Measurements from ENCODE around the gene RPN2. TPM values are rescaled to one million over a fixed set of nuclear protein-coding genes. Genes with fewer than 3 reads are reported as not detected.

The RPN2 gene
- total and polyA plus RNA-seq, 7 experiments from 2014 or later, result 88.7 to 281 (median 113) TPM

DNA sequence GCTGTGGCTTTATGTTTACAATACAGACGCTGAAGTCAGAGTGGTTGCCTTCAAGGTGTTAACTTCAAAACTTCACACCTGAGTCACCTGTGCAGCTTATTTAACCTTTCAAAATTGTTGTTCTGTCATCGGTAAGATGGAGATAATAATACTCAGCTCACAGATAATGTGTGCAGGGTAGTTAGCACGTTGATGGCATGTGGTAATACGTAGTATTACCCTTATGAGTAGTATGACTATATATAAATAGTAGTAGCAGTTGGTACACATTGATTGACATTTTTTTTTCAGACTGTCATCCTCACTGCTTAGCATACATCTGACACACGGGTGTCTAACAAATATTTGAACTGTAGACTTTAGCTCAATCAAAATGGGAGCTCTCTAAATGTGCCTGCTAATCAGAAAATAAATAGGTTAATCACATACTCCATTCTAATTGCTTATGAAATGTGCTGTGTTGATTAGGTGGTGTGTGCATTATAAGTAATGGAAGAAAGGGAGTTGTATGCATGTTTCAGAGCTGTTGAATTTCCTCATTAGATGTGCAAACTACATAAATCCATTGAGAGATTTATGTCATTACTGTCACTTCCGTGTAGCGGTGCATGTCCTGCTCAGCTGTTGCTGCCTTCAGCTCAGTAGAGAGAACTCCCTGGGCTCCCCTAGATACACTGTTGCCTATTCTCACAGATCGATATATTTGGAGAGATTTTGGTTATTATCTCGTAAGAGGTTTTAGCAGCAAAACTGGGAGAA is 11.4 kb downstream of the RPN2 start:
- H3K27ac Mint-ChIP-seq, result peak overlapping the region in 8 of 9 donors; percentile 7 to 87 (median 78)
- no peak overlapping the region for H3K4me3 ChIP-seq (ENCODE audit: low read length)
- peaks cover 5 to 36% (median 5%) of the 10 kb centered on the region in 3 experiments for H3K36me3 ChIP-seq (ENCODE audit: control insufficient read depth in 2 of 3, insufficient read depth in 3 of 3, low read length in 3 of 3)
- H3K9me3 Mint-ChIP-seq, result peaks cover 0 to 2% (median 0%) of the 10 kb centered on the region in 11 donors
- ChIA-PET POLR2A (interaction anchor here (0.6 to 4.9 kb wide), 5 partner anchors 9 to 473 kb away, joined by 3 to 46 read pairs (median 3); partner anchors contain the start of genes MROH8 and RPN2), CTCF (interaction anchor here (0.7 to 9.3 kb wide), 7 partner anchors 10 to 445 kb away, joined by 3 to 53 read pairs (median 5); partner anchors contain the start of genes BLCAP, MROH8 and RPN2)
- intact Hi-C loops (cut with micrococcal nuclease), result no loop called here
- H3K4me1 Mint-ChIP-seq, result peaks cover 54 to 83% (median 79%) of the 10 kb centered on the region in 7 donors
- H3K27me3 ChIP-seq (ENCODE audit: control insufficient read depth in 2 of 2, insufficient read depth in 2 of 2, low read length in 2 of 2), result no peaks in the 10 kb centered on the region
- H3K27me3 Mint-ChIP-seq, result no peaks in the 10 kb centered on the region
- ATAC-seq (no peak), DNase-seq (no peak)
- no peak overlapping the region for H3K27ac ChIP-seq (ENCODE audit: low read depth, low read length)
- H3K4me1 ChIP-seq (ENCODE audit: control insufficient read depth in 2 of 2, insufficient read depth in 2 of 2, low read length in 2 of 2), result peaks cover 36 to 45% of the 10 kb centered on the region in 2 donors
- peaks cover 0 to 23% (median 19%) of the 10 kb centered on the region in 5 donors for H3K36me3 Mint-ChIP-seq
- H3K9me3 ChIP-seq (ENCODE audit: control insufficient read depth in 2 of 3, low read length in 3 of 3), result no peaks in the 10 kb centered on the region
- peak overlapping the region in 3 of 10 donors; percentile 1 to 59 (median 12) for H3K4me3 Mint-ChIP-seq

GRCh38 chr20:37192137-37192854 is 13.2 kb downstream of the RPN2 start:
- CTCF ChIA-PET, result interaction anchor here (1.0 to 9.3 kb wide), 7 partner anchors 9 to 350 kb away, joined by 3 to 53 read pairs (median 7); partner anchors contain the start of genes MROH8 and RPN2
- Mint-ChIP-seq H3K36me3 (peaks cover 0 to 22% (median 15%) of the 10 kb centered on the region in 5 donors), H3K4me1 (peaks cover 64 to 84% (median 80%) of the 10 kb centered on the region in 7 donors), H3K27me3 (no peaks in the 10 kb centered on the region), H3K9me3 (peaks cover 0 to 2% (median 0%) of the 10 kb centered on the region in 11 donors), H3K4me3 (peak overlapping the region in 3 of 10 donors; percentile 7 to 44 (median 13)), H3K27ac (peak overlapping the region in 8 of 9 donors; percentile 36 to 94 (median 66))
- no peaks in the 10 kb centered on the region for H3K9me3 ChIP-seq (ENCODE audit: control insufficient read depth in 2 of 3, low read length in 3 of 3)
- H3K4me3 ChIP-seq (ENCODE audit: low read length), result no peak overlapping the region
- DNase-seq (peak; percentile 31 to 71 (median 60)), ATAC-seq (peak; percentile 89)
- POLR2A ChIA-PET, result interaction anchor here (0.6 to 4.9 kb wide), 6 partner anchors 11 to 617 kb away, joined by 3 to 46 read pairs (median 4); partner anchors contain the start of genes MROH8 and RPN2
- H3K27me3 ChIP-seq (ENCODE audit: control insufficient read depth in 2 of 2, insufficient read depth in 2 of 2, low read length in 2 of 2), result no peaks in the 10 kb centered on the region
- H3K4me1 ChIP-seq (ENCODE audit: control insufficient read depth in 2 of 2, insufficient read depth in 2 of 2, low read length in 2 of 2), result peaks cover 36 to 46% of the 10 kb centered on the region in 2 donors
- no peak overlapping the region for H3K27ac ChIP-seq (ENCODE audit: low read depth, low read length)
- H3K36me3 ChIP-seq (ENCODE audit: control insufficient read depth in 2 of 3, insufficient read depth in 3 of 3, low read length in 3 of 3), result peaks cover 0 to 28% (median 0%) of the 10 kb centered on the region in 3 experiments
- intact Hi-C loops (cut with micrococcal nuclease), result loop anchor here (1.0 kb wide), 3 partner anchors 13 to 184 kb away; partner anchors contain the start of genes MROH8 (in 1 of the 2) and RPN2 (in 1 of the 2)

DNA sequence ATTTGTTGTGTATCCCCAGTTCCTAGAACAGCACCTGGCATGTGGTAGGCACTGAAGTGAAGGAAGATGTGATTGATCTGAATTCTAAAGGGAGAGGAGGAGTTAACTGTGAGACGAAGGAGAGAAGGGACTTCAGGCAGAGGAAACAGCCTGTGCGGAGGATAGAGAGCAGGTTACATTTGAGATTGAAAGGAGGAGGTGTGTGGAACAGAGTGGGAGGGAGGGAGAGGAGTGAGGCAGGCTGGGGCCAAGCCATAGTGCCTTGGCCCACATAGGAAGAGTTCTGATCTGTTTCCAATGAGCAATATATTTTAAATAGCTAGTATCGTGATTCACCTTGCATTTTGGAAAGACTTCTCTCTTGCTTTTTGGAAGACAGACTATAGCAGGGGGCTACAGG is 14.1 kb downstream of the RPN2 start:
- no peaks in the 10 kb centered on the region for H3K9me3 ChIP-seq (ENCODE audit: control insufficient read depth in 2 of 3, low read length in 3 of 3)
- H3K36me3 ChIP-seq (ENCODE audit: control insufficient read depth in 2 of 3, insufficient read depth in 3 of 3, low read length in 3 of 3), result peaks cover 0 to 33% (median 0%) of the 10 kb centered on the region in 3 experiments
- ATAC-seq (no peak), DNase-seq (no peak)
- peak overlapping the region in 2 of 10 donors; percentile 51 to 75 for H3K4me3 Mint-ChIP-seq
- no peak overlapping the region for H3K27ac ChIP-seq (ENCODE audit: low read depth, low read length)
- peaks cover 36 to 46% of the 10 kb centered on the region in 2 donors for H3K4me1 ChIP-seq (ENCODE audit: control insufficient read depth in 2 of 2, insufficient read depth in 2 of 2, low read length in 2 of 2)
- intact Hi-C loops (cut with micrococcal nuclease), result no loop called here
- no peak overlapping the region for H3K4me3 ChIP-seq (ENCODE audit: low read length)
- H3K36me3 Mint-ChIP-seq, result peaks cover 0 to 22% (median 11%) of the 10 kb centered on the region in 5 donors
- H3K27me3 ChIP-seq (ENCODE audit: control insufficient read depth in 2 of 2, insufficient read depth in 2 of 2, low read length in 2 of 2), result no peaks in the 10 kb centered on the region
- H3K9me3 Mint-ChIP-seq, result peaks cover 0 to 2% (median 0%) of the 10 kb centered on the region in 11 donors
- no peaks in the 10 kb centered on the region for H3K27me3 Mint-ChIP-seq
- H3K27ac Mint-ChIP-seq, result peak overlapping the region in 8 of 9 donors; percentile 55 to 94 (median 79)
- CTCF ChIA-PET, result interaction anchor here (4.9 to 9.3 kb wide), 2 partner anchors 16 to 339 kb away, joined by 42 to 53 read pairs; partner anchors contain the start of genes MROH8 and RPN2
- POLR2A ChIA-PET, result interaction anchor here (1.2 to 3.5 kb wide), 2 partner anchors 14 to 18 kb away, joined by 3 to 18 read pairs; partner anchors contain the start of genes MROH8 and RPN2
- H3K4me1 Mint-ChIP-seq, result peaks cover 60 to 85% (median 78%) of the 10 kb centered on the region in 7 donors

DNA sequence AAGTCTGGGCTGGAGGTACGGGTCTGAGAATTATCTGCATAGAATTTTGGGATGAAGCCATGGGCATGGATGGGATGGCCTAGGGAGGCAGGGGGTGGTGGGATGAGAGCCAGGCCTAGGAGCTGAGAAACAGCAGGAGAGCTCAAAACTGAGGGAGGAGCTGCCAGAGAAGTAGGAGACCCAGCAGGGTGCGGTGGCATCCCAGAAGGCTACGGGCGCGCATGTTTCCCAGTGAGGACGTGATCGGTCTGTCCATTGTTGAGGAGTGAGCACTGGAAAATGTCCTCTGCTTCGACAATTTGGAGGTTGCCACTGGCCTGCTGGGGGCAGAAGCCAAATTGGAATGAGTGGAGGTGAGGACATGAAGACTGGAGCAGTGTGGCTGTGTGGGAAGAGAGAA is 14.7 kb downstream of the RPN2 start:
- Mint-ChIP-seq H3K27ac (peak overlapping the region; percentile 19 to 94 (median 72)), H3K4me1 (peaks cover 58 to 88% (median 75%) of the 10 kb centered on the region in 7 donors), H3K9me3 (peaks cover 0 to 2% (median 0%) of the 10 kb centered on the region in 11 donors), H3K36me3 (peaks cover 0 to 25% (median 13%) of the 10 kb centered on the region in 5 donors), H3K4me3 (peak overlapping the region in 8 of 10 donors; percentile 3 to 78 (median 46)), H3K27me3 (no peaks in the 10 kb centered on the region)
- ChIA-PET CTCF (interaction anchor here (4.9 to 9.3 kb wide), 2 partner anchors 16 to 339 kb away, joined by 42 to 53 read pairs; partner anchors contain the start of genes MROH8 and RPN2), POLR2A (interaction anchor here (3.5 kb wide), 1 partner anchor 15 kb away, joined by 18 read pairs; the partner anchor contains the start of genes MROH8 and RPN2)
- Histone ChIP-seq H3K36me3 (ENCODE audit: control insufficient read depth in 2 of 3, insufficient read depth in 3 of 3, low read length in 3 of 3) (peaks cover 1 to 32% (median 4%) of the 10 kb centered on the region in 3 experiments), H3K27me3 (ENCODE audit: control insufficient read depth in 2 of 2, insufficient read depth in 2 of 2, low read length in 2 of 2) (no peaks in the 10 kb centered on the region), H3K4me3 (ENCODE audit: low read length) (no peak overlapping the region), H3K9me3 (ENCODE audit: control insufficient read depth in 2 of 3, low read length in 3 of 3) (no peaks in the 10 kb centered on the region), H3K4me1 (ENCODE audit: control insufficient read depth in 2 of 2, insufficient read depth in 2 of 2, low read length in 2 of 2) (peaks cover 36 to 46% of the 10 kb centered on the region in 2 donors), H3K27ac (ENCODE audit: low read depth, low read length) (no peak overlapping the region)
- intact Hi-C loops (cut with micrococcal nuclease), result loop anchor here (2.0 kb wide), 2 partner anchors 191 to 333 kb away; partner anchors contain the start of gene BLCAP (in 1 of the 2)
- no peak for DNase-seq
- ATAC-seq, result no peak

DNA sequence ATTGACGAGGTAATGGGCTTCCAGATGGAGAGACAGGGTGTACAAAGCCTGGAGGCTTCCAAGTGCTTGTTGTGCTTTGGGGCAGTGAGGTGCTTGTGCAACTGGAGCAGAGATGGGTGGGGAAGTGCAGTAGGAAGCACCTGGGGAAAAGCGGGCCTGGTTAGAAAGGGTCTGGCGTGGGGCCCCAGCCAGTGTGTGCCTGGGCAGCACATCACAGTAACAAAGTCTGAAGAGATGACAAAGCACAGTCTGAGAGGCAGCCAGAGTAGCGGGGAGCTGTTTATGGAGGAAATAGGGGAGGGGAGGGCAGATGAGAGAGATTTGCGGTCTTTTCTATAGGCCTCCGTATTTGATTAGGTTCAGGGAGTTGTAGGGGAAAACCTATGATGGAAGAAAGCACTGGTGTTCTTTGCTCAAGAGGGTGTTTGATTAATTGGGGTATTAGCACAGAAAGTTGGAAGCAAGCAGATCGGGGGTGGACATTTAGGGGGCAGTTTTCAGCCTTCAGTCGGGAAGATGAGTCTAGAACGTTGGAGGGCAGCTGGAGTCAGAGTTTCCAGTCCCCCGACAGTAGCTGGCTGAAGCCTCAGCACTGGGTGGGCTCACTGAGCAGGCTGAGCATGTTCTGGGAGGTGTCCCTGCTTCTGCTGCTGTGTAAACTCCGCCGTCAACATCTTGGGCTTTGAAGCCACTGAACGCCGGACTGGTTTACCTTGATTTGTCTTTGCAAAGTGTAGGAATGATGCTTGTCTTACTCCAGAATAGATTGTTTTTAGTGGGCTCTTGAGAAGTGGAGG is 15.7 kb downstream of the RPN2 start:
- ATAC-seq (peak; percentile 61), DNase-seq (peak in 6 of 9 donors; percentile 18 to 50 (median 30))
- H3K4me1 Mint-ChIP-seq, result peaks cover 53 to 79% (median 66%) of the 10 kb centered on the region in 7 donors
- H3K36me3 Mint-ChIP-seq, result peaks cover 4 to 24% (median 10%) of the 10 kb centered on the region in 5 donors
- Histone ChIP-seq H3K9me3 (ENCODE audit: control insufficient read depth in 2 of 3, low read length in 3 of 3) (no peaks in the 10 kb centered on the region), H3K27me3 (ENCODE audit: control insufficient read depth in 2 of 2, insufficient read depth in 2 of 2, low read length in 2 of 2) (no peaks in the 10 kb centered on the region), H3K27ac (ENCODE audit: low read depth, low read length) (peak overlapping the region; percentile 24), H3K4me1 (ENCODE audit: control insufficient read depth in 2 of 2, insufficient read depth in 2 of 2, low read length in 2 of 2) (peaks cover 32 to 37% of the 10 kb centered on the region in 2 donors), H3K4me3 (ENCODE audit: low read length) (no peak overlapping the region), H3K36me3 (ENCODE audit: control insufficient read depth in 2 of 3, insufficient read depth in 3 of 3, low read length in 3 of 3) (peaks cover 5 to 37% (median 12%) of the 10 kb centered on the region in 3 experiments)
- peaks cover 0 to 2% (median 0%) of the 10 kb centered on the region in 11 donors for H3K9me3 Mint-ChIP-seq
- H3K27ac Mint-ChIP-seq, result peak overlapping the region; percentile 75 to 94 (median 85)
- CTCF ChIA-PET, result interaction anchor here (0.6 to 9.3 kb wide), 16 partner anchors 12 to 420 kb away, joined by 3 to 53 read pairs (median 5); partner anchors contain the start of genes MROH8 and RPN2
- intact Hi-C loops (cut with micrococcal nuclease), result loop anchor here (1.0 to 2.0 kb wide), 4 partner anchors 189 to 339 kb away; partner anchors contain the start of gene BLCAP (in 1 of the 2)
- no peaks in the 10 kb centered on the region for H3K27me3 Mint-ChIP-seq
- POLR2A ChIA-PET, result interaction anchor here (0.6 to 3.5 kb wide), 5 partner anchors 16 to 348 kb away, joined by 3 to 18 read pairs (median 6); partner anchors contain the start of genes MROH8 and RPN2
- H3K4me3 Mint-ChIP-seq, result peak overlapping the region; percentile 33 to 79 (median 69)

Data from naive thymus-derived CD4-positive, alpha-beta T cell (primary cell).